Inferior parietal cortex (tissue), 1 donor: ENCODE data around the gene C2orf76.
"Not testable (repeated sequence)": the region's sequence is repeated elsewhere in the genome, so short reads cannot be mapped to it uniquely, and the experiment has no call there.

ENCODE experiments used
- DNase-seq: peaks from one replicate; pipeline ENCODE4 v3.0.0-alpha.2; 2016; ENCODE audit errors: extremely low spot score

The C2orf76 gene

DNA sequence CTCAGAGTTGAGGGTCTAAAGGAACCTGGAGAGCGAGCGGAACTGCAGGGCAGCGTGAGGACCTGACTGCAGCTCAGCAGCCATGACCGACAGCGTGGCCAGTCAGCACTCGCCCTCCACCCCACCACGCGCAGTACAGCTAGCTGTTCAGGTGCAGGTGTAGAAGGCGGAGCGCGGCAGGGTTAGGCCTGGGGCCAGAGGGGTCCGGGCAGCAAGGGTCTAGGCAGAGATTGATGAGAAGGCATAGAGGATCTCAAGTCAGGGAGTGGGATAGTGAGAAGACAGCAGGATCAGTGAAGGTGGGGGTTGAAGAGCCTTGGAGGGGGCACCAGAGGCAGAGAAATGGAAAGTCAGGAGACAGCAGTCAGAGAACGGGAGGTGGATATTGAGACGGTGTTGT, 72.0 kb downstream of the C2orf76 start:
- no peak for DNase-seq

DNA sequence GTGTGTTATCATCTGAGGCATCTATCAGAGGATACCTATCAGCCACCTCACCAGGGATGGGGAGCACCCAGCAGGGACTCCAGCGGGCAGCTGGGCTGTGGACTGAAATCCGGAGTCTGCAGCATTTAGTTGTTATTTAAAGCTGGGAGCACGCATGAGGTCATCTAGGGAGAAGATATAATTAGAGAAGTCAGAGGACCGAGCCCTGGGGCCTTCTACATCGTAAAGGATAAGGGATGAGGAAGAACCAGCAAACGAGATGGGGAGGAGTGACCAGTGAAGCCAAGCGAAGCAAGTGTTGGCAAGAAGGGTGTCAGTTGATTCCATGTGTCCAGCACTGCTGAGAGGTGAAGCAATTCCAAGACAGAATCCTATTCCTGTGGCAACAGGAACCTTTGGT, 72.7 kb downstream of the C2orf76 start:
- no peak for DNase-seq

- DNase-seq, result no peak
These were observed 73.4 kb downstream of the C2orf76 start for GRCh38 chr2:119293254-119293653.

DNA sequence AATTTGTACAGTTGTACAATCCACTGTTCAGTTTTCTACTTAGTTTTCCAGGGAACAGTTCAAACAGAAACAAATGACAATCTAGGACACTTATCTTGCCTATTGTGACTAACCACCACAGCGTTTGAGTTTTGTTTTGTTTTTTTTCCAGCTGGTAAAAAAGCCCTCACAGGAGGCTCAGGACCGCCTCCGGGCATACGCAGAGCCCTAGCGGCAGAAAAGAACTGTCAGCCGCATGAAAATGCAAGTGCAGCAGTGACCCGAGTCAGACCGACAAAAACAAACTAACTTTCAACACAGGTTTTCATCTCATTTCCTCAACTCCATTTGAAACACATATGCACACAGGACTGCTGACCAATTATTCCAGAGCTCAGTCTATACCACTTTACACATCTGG, 74.4 kb downstream of the C2orf76 start:
- no peak for DNase-seq

DNA sequence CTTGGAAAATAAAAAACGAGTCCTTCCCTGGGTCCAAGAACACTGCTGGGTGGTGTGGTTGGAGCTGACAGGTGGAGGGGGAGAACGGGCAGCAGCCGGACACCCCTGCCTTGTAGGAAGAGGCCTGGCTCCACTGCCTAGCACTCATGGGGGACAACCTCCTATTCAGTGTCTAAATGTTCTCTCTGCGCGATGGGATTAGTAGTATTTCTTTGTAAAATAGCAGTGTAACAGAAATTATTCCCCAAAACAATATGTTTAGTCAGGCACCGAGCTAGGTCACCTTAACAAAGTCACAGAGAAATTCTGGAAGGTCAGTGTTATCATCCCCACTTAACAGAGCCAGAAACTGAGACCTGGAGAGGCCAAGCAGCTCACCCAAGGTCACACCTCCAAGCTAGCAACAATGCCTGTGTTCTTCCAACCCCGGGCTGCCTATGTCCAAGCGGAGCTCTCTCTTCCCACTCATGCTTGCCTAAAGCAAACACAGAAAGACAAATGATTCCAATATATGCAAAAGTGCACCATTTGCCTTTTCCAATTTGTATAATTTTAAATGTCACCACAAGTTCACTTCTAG, 75.0 kb downstream of the C2orf76 start:
- no peak for DNase-seq

- DNase-seq, result peak; percentile 47
These were observed 75.6 kb downstream of the C2orf76 start for GRCh38 chr2:119290859-119291587.

DNA sequence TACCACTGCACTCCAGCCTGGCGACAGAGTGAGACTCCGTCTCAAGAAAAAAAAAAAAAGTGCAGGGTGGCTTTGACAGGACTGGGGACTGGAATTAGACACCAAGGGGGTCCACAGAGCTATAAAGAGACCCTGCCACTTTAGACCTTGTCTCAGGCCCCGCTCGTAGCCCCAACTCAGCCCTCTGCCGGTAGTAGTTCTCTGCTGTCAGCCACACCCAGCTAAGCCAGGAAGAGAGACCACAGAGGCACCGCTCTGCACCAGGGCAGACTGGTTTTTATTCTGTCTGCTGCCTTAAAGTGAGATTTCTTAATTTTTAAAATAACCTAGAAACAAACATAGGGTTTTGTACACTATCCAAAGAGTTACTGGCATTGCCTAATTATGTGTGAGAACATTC, 77.0 kb downstream of the C2orf76 start:
- DNase-seq, result no peak

GRCh38 chr2:119289093-119289492, 77.5 kb downstream of the C2orf76 start:
- no peak for DNase-seq

- DNase-seq, result no peak
These were observed 78.1 kb downstream of the C2orf76 start for GRCh38 chr2:119288576-119288975.

GRCh38 chr2:119286661-119287060, 80.0 kb downstream of the C2orf76 start:
- DNase-seq, result no peak

DNA sequence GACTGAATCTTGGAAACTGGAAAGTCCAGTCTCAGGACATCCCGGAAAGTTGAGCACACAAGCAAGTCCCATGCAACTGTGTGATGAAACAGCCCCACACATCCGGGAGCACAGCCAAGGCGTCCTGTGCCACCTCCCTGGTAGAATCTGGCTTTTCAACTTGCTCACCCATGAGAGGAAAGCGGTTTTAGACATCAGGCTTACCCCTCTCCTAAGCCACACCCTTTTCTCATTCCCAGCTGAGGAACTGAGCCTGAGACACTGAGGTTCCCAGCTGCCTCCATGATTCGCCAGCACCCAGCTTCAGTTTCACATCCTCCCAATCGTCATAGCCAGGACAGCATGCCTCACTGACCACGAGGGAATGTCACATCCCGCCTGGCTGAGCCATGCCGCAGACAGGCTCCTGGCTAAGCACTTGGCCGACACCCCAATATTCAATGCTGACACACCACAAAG, 82.7 kb downstream of the C2orf76 start:
- no peak for DNase-seq

DNA sequence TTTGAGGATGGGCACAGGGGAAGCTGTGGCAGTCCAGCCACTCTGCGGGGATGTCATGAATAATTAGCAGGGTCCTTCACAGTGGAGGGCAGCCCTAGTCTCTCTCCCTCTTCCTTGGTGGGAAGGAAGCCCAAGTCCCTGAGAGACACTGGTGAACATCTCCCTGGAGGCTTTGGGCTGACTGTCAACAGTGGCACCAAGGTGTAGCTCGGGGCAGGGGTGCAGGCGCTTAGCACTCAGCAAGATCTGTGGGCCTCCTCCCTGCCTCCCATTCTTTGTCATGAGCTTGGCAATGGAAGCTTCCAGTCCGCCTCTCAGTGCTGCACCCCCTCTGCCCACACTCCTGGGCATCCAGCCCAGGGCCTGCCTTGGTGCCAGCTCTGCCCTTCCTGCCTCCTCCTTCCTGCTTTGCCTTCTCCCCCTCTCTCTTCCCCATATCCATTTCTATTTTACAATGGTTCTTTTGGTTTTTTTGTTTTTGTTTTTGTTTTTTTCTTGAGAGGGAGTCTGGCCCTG, 83.6 kb downstream of the C2orf76 start:
- DNase-seq, result peak; percentile 77

GRCh38 chr2:119282146-119282995, 84.3 kb downstream of the C2orf76 start:
- DNase-seq, result no peak

GRCh38 chr2:119280680-119281079, 86.0 kb downstream of the C2orf76 start:
- DNase-seq, result no peak

DNA sequence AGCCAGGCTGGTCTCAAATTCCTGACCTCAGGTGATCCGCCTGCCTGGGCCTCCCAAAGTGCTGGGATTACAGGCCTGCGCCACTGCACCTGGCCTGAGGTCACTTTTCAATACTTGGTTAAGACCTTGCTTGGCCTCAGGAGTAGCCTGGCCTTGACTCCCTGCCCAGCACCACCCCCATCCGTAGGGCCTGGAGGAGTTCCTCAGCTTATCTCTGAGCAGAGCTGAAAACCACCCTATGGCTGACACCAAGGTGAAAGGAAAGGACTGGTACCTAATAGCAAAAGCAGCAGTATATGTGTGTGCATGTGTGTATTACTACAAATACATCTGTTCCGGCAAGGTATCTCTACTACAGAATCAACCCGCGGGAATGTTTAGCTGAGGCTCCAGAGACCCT, 87.0 kb downstream of the C2orf76 start:
- DNase-seq, result no peak

- no peak for DNase-seq
These were observed 87.7 kb downstream of the C2orf76 start for GRCh38 chr2:119278946-119279345.

GRCh38 chr2:119278385-119278784, 88.2 kb downstream of the C2orf76 start:
- not testable (repeated sequence) for DNase-seq

- DNase-seq, result no peak
These were observed 89.8 kb downstream of the C2orf76 start for GRCh38 chr2:119276864-119277263.

DNA sequence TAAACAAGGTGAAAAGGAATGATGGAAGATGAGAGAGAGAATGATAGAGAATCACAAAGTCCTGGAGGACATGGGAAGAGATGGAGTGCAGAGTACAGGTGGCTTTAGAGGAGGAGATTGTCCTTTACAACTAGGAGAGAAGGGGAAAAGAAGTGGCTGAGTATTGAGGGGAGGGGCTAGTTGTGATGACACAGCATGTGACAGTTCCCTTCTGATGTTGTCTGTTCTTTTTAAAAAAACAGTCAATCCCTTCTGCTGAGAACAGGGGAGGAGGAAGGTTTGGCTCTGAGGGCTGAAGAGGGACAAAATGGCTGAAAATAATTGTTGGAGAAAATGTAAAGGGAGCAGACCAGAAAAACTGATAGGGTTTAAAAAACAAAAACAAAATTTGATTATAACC, 99.0 kb downstream of the C2orf76 start:
- no peak for DNase-seq

DNA sequence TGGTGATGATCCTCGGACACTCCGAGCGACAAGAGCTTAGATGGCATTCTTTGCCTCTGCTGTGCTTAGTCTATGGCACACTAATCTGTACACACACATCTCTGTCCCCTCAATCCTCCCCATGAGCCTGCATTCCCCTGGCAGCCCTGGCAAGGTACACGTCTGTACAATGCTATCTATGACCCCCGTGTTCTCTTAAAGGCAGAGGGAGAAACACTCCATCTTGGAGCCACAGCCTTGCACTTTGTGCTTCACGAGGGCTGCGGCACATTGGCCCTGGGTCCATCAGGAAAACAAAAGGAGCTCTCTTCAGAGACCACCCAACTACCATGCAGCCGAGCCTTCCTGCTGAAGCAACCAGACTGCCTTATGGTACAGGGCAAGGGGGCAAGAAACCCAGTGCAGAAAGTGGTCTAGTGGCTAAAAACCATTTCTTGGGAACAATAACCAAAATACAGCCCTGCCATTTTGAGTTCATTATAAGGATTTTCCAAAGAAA, 100.5 kb downstream of the C2orf76 start:
- DNase-seq, result no peak

GRCh38 chr2:119265693-119266066, 101.0 kb downstream of the C2orf76 start:
- DNase-seq, result no peak
